ENCODE measurements around the gene EIF2AK3. TPM values are rescaled to one million over a fixed set of nuclear protein-coding genes. Genes with fewer than 3 reads are reported as not detected.
"Not testable (repeated sequence)": the region's sequence is repeated elsewhere in the genome, so short reads cannot be mapped to it uniquely, and the experiment has no call there.

Gene EIF2AK3
- total RNA-seq, 2 experiments from 2014 or later = 14.2 to 15.5 TPM

DNA sequence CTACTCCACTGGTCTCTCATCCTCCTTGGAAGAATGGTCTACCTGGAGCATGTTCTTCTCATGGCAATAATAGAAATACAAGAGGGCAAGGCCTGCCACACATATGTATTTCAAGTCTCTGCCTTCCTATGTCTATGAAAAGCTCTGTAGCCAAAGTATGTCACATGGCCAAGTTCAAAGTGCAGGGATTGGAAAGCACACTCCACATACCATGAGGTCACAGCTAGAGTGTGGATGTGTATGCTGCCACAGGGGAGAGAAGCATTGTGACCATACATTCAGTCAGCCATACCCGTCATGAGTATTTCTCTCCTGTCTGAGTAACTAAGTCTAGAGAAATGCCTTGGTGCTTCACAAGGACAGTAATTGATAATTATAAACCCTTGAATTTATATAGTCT lies 8.8 kb upstream of the EIF2AK3 start:
- no peak overlapping the region for H3K4me3 Mint-ChIP-seq
- H3K27ac Mint-ChIP-seq = no peak overlapping the region
- peaks cover 5% of the 10 kb centered on the region for H3K9me3 Mint-ChIP-seq
- ChIA-PET POLR2A (no interaction called here), CTCF (no interaction called here)
- no peaks in the 10 kb centered on the region for H3K27me3 Mint-ChIP-seq
- intact Hi-C loops (cut with micrococcal nuclease) = no loop called here
- H3K4me1 Mint-ChIP-seq (ENCODE audit: low read depth) = peaks cover 19% of the 10 kb centered on the region
- H3K36me3 Mint-ChIP-seq = peaks cover 2% of the 10 kb centered on the region
- no peak for DNase-seq

DNA sequence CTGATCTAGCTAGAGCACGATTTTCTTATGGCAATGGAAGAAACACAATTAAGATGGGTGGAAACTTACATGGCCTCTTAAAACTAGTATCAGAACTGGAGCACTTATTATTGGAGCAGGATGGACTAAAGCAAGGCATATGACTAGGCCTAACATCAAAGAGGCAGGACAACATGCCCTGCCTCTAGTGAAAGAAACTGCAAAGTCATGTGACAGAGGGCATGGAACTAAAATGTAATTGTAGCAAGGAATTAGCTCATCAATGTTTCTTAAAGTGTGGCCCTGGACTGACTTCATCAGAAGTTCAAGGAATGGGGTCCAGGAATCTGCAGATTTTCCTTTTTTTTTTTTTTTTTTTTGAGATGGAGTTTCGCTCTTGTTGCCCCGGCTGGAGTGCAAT lies 5.3 kb upstream of the EIF2AK3 start:
- H3K27me3 Mint-ChIP-seq = no peaks in the 10 kb centered on the region
- ChIA-PET POLR2A (no interaction called here), CTCF (interaction anchor here (1.0 to 3.6 kb wide), 3 partner anchors 37 to 58 kb away, joined by 3 to 11 read pairs (median 3); no protein-coding TSS in a partner anchor)
- intact Hi-C loops (cut with micrococcal nuclease) = no loop called here
- peaks cover 14% of the 10 kb centered on the region for H3K4me1 Mint-ChIP-seq (ENCODE audit: low read depth)
- no peak for DNase-seq
- no peak overlapping the region for H3K27ac Mint-ChIP-seq
- H3K36me3 Mint-ChIP-seq = no peaks in the 10 kb centered on the region
- no peaks in the 10 kb centered on the region for H3K9me3 Mint-ChIP-seq
- H3K4me3 Mint-ChIP-seq = no peak overlapping the region

DNA sequence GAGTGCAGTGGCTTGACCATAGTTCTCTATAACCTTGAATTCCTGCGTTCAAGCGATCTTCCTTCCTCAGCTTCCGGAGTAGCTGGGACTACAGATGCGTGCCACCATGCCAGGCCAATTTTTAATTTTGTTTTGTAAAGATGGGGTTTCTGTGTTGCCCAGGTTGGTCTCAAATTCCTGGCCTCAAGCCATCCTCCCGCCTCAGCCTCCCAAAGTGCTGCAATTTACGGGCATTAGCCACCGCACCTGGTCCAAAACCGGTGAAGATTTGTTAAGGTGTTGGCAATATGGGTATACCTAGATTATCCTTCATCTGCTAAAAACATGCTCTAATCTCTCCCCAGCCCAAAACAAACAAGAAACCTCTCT lies 1.3 kb upstream of the EIF2AK3 start:
- Mint-ChIP-seq H3K27ac (peak overlapping the region; percentile 74), H3K4me1 (ENCODE audit: low read depth) (peaks cover 15% of the 10 kb centered on the region)
- CTCF ChIA-PET = interaction anchor here (1.3 to 2.4 kb wide), 4 partner anchors 41 to 63 kb away, joined by 3 to 8 read pairs (median 6); partner anchors contain the start of gene RPIA

DNA sequence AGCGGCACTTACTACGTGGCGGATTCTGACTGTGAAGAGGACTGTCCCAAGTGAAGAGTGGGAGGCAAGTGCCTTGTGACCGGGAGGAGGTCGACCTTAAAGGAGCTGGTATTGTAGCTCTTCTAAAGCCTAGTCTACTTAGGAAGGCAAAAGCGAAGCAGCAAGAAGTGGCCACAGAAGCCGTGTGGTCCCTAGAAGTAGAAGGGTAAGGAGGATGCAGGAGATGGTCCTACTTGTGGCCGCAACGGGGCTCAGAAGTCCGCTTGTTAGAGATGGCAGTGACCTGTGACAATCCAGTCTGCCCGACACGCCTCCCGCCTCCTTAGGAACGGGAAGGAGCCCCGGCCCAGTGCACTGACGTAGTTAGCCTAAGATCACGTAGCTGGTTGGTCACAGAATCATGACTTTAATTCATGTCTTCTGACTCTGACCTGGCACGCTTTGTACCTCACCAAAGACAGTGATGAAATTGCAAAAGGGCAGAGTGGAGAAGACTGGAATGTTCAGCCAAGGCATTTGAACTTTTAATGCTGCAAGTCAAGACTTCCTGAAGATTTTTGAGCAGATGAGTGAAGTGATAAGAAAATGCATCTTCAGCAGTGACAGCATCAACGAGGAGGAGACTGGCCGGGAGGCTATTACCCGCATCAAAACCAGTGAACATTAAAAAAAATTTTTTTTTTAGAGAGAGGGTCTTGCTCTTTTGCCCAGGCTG lies 749 bp upstream of the EIF2AK3 start:
- Mint-ChIP-seq H3K27me3 (no peaks in the 10 kb centered on the region), H3K4me1 (ENCODE audit: low read depth) (peaks cover 16% of the 10 kb centered on the region), H3K27ac (no peak overlapping the region), H3K4me3 (no peak overlapping the region), H3K9me3 (no peaks in the 10 kb centered on the region), H3K36me3 (no peaks in the 10 kb centered on the region)
- intact Hi-C loops (cut with micrococcal nuclease) = loop anchor here (1.0 to 5.0 kb wide), 5 partner anchors 10 to 63 kb away; partner anchors contain the start of gene RPIA
- CTCF ChIA-PET = interaction anchor here (0.6 to 2.4 kb wide), 5 partner anchors 42 to 591 kb away, joined by 3 to 8 read pairs (median 5); partner anchors contain the start of gene RPIA
- POLR2A ChIA-PET = interaction anchor here (0.6 to 2.3 kb wide), 6 partner anchors 10 to 64 kb away, joined by 3 to 25 read pairs (median 6); partner anchors contain the start of gene RPIA
- peak; percentile 93 for DNase-seq

More for the DNA sequence above, 1.3 kb upstream of the EIF2AK3 start:
- H3K9me3 Mint-ChIP-seq = no peaks in the 10 kb centered on the region
- POLR2A ChIA-PET = interaction anchor here (1.0 to 2.3 kb wide), 4 partner anchors 9 to 63 kb away, joined by 3 to 25 read pairs (median 9); partner anchors contain the start of gene RPIA
- H3K36me3 Mint-ChIP-seq = no peaks in the 10 kb centered on the region
- intact Hi-C loops (cut with micrococcal nuclease) = loop anchor here (1.0 to 5.0 kb wide), 3 partner anchors 10 to 39 kb away; no protein-coding TSS in a partner anchor
- no peaks in the 10 kb centered on the region for H3K27me3 Mint-ChIP-seq
- H3K4me3 Mint-ChIP-seq = no peak overlapping the region
- no peak for DNase-seq

DNA sequence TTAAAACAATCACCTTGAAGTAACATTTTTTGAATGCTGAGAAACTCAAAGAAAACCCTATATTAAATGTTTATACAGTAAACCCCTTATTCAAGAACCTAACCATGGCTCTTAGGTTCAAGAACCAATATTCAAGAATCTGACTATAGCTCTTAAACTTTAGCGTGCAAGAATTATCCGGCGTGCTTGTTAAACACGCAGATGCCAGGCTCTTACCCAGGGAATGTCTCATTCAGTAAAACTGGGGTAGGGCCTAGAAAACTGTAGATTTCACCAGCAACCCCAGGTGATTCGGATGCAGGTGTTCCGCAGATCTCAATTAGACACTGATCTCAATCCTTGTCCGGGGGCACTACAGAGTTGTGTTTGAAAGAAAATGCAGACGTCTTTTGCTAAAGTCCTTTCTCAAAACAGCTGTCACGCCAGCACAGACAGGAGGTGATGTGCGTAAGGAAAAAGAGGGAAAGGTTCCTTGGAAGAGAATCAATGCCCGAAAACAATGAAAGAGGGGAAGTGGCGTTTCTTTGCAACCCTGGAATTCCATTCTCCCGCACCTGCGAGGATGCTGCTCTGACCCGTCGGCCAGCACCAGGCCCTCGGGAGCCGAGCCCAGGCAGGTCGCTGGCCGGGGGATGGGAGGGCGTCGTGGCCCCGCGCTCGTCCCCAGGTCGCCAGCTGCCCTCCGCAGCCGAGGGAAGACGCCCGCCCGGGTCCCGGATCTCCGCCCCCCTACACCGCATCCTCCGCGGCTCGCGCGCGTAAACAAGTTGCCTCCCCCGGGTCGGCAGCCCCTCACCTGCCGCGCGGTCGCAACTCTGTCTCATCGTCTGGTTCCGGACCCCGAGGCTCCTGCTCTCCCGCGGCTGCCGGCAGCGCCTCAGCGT lies 851 bp downstream of the EIF2AK3 start:
- Mint-ChIP-seq H3K27ac (peak overlapping the region; percentile 88), H3K4me3 (no peak overlapping the region), H3K36me3 (no peaks in the 10 kb centered on the region), H3K27me3 (no peaks in the 10 kb centered on the region), H3K4me1 (ENCODE audit: low read depth) (peaks cover 21% of the 10 kb centered on the region), H3K9me3 (no peaks in the 10 kb centered on the region)
- intact Hi-C loops (cut with micrococcal nuclease) = loop anchor here (1.0 to 5.0 kb wide), 4 partner anchors 26 to 65 kb away; partner anchors contain the start of gene RPIA
- ChIA-PET POLR2A (interaction anchor here (1.1 to 2.3 kb wide), 5 partner anchors 12 to 66 kb away, joined by 4 to 11 read pairs (median 5); partner anchors contain the start of gene RPIA), CTCF (interaction anchor here (2.4 kb wide), 1 partner anchor 43 kb away, joined by 6 read pairs; no protein-coding TSS in a partner anchor)
- DNase-seq = peak; percentile 67

DNA sequence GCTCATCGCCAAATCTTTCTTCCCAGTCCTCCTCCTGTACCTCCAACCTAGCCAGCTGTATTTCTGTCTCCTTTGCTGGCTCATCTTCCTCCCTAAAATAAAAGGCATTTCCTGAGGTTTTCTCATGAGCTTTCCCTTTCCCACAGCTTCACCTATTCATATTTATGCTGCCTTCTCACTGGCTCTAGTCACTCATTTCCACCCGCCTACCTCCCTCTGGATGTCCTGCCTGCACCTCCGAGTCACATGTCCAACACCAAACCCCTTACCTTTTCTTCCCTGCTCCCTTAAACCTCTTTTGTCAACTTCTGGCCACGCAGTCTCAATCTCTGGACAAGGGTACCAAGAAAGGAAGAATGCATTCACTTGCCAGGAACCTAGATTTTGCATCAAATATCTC lies 2.8 kb downstream of the EIF2AK3 start:
- Mint-ChIP-seq H3K27me3 (no peaks in the 10 kb centered on the region), H3K27ac (no peak overlapping the region), H3K36me3 (no peaks in the 10 kb centered on the region), H3K9me3 (no peaks in the 10 kb centered on the region), H3K4me3 (no peak overlapping the region), H3K4me1 (ENCODE audit: low read depth) (peaks cover 26% of the 10 kb centered on the region)
- intact Hi-C loops (cut with micrococcal nuclease) = no loop called here
- POLR2A ChIA-PET = no interaction called here
- CTCF ChIA-PET = no interaction called here
- no peak for DNase-seq

DNA sequence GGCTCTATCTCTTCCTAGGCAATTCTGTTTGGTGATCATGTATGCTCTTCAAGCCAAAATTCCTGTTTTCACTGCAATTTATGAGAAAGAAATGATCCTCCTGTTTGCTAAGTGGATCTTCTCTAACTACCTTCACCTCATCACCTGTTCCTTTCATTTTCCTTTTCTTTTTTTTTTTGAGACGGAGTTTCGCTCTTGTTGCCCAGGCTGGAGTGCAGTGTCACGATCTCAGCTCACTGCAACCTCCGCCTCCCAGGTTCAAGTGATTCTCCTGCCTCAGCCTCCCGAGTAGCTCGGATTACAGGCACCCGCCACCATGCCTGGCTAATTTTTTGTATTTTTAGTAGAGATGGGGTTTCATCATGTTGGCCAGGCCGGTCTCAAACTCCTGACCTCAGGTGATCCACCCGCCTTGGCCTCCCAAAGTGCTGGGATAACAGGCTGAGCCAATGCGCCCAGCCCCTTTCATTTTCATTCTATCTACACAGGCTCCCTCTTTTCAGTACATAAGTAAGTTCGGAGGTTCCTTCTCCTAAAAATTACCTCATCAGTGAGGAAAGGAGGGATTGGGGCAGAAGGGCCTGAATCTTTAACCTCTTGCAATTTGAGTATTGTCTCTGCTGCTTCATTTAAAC lies 3.3 kb downstream of the EIF2AK3 start:
- peaks cover 23% of the 10 kb centered on the region for H3K4me1 Mint-ChIP-seq (ENCODE audit: low read depth)
- intact Hi-C loops (cut with micrococcal nuclease); DNase-seq; H3K9me3 Mint-ChIP-seq; H3K4me3 Mint-ChIP-seq; POLR2A ChIA-PET; CTCF ChIA-PET; H3K36me3 Mint-ChIP-seq; H3K27ac Mint-ChIP-seq; H3K27me3 Mint-ChIP-seq: not testable (repeated sequence)

DNA sequence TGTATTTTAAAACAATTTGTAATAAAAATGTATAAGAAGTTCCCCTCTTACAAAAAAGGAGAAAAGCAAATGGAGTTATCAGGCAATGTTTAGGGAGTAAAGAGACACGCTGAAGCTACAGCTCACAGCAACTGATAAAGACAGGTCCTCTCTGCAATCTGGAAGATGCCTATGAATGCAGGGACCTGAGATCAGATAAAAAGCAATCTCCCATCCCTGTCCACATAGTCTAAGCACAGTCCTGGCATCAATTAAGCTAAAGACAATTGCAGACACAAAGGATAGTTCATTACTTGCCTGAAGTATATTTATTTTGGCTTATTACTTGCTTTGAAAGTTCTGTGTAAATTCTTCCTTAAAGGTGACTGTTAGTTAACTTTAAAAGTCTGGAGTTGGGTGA lies 5.0 kb downstream of the EIF2AK3 start:
- no peak for DNase-seq
- H3K27ac Mint-ChIP-seq = no peak overlapping the region
- POLR2A ChIA-PET = no interaction called here
- H3K9me3 Mint-ChIP-seq = no peaks in the 10 kb centered on the region
- no peaks in the 10 kb centered on the region for H3K36me3 Mint-ChIP-seq
- CTCF ChIA-PET = interaction anchor here (1.3 kb wide), 1 partner anchor 49 kb away, joined by 3 read pairs; no protein-coding TSS in a partner anchor
- H3K27me3 Mint-ChIP-seq = no peaks in the 10 kb centered on the region
- intact Hi-C loops (cut with micrococcal nuclease) = no loop called here
- H3K4me3 Mint-ChIP-seq = no peak overlapping the region
- H3K4me1 Mint-ChIP-seq (ENCODE audit: low read depth) = peaks cover 28% of the 10 kb centered on the region

DNA sequence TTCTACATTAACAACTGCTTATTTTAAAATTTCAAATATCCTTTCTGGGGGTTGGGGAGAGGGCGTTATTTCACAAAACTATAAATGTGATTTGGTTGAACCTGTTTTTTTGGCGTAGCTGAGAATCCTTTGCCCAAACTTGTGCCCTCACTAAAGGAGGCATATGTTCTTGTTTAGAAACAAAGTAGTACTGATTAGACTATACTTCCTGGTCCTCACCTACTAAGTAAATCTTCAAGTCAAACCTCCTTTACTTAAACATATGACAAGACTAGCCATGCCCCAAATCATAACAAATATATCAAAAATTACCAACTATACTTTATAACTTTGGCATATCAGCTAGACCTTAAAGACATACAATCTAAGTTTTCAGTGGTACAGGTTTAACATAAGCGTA lies 5.8 kb downstream of the EIF2AK3 start:
- Mint-ChIP-seq H3K4me3 (no peak overlapping the region), H3K27me3 (no peaks in the 10 kb centered on the region), H3K36me3 (no peaks in the 10 kb centered on the region), H3K9me3 (no peaks in the 10 kb centered on the region), H3K27ac (no peak overlapping the region), H3K4me1 (ENCODE audit: low read depth) (peaks cover 28% of the 10 kb centered on the region)
- ChIA-PET POLR2A (no interaction called here), CTCF (interaction anchor here (1.3 kb wide), 1 partner anchor 50 kb away, joined by 3 read pairs; no protein-coding TSS in a partner anchor)
- DNase-seq = no peak
- intact Hi-C loops (cut with micrococcal nuclease) = no loop called here

DNA sequence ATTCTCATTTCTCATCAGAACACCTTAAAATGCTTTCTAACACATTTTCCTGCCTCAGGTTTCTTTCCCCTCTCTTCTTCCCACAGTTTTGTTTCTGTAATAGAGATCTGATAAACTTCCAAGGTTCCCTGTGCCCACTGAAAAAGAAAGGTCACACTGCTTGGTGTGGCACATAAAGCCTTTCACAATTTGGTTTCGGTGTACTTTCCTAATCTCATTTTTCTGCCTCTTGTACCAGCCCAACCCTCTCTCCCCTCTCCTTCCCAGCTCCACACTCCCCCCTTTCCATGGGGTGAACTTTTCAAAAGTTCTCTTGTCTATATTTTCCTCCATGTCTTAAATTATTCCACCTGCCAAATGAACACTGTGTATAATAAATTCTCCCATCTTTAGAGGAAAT lies 7.2 kb downstream of the EIF2AK3 start:
- H3K27me3 Mint-ChIP-seq = no peaks in the 10 kb centered on the region
- DNase-seq = no peak
- H3K27ac Mint-ChIP-seq = no peak overlapping the region
- no peaks in the 10 kb centered on the region for H3K36me3 Mint-ChIP-seq
- POLR2A ChIA-PET = no interaction called here
- no peak overlapping the region for H3K4me3 Mint-ChIP-seq
- intact Hi-C loops (cut with micrococcal nuclease) = no loop called here
- H3K9me3 Mint-ChIP-seq = no peaks in the 10 kb centered on the region
- H3K4me1 Mint-ChIP-seq (ENCODE audit: low read depth) = peaks cover 24% of the 10 kb centered on the region
- CTCF ChIA-PET = no interaction called here

DNA sequence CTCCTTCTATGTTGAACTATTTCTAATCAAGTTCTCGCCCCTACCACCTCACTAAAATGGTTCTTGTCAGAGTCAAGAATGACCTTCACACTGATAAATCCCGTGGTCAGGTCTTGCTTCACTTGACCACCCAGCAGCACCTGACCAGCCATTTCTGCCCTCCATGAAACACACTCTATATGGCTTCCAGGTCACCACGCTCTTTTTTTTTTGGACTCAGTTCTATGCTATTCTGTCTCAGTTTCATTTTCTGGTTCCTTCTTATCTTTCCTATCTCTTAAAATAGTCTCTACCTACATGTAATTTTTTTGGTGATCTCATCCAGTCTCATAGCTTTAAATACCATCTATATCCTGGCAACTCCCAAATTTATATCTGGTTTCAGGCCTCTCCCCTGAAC lies 11.4 kb downstream of the EIF2AK3 start:
- Mint-ChIP-seq H3K36me3 (peaks cover 2% of the 10 kb centered on the region), H3K9me3 (no peaks in the 10 kb centered on the region), H3K4me3 (no peak overlapping the region), H3K27ac (no peak overlapping the region), H3K27me3 (no peaks in the 10 kb centered on the region), H3K4me1 (ENCODE audit: low read depth) (peaks cover 18% of the 10 kb centered on the region)
- ChIA-PET POLR2A (interaction anchor here (1.2 kb wide), 1 partner anchor 13 kb away, joined by 3 read pairs; no protein-coding TSS in a partner anchor), CTCF (no interaction called here)
- DNase-seq = no peak
- intact Hi-C loops (cut with micrococcal nuclease) = no loop called here
